A673 (cell line): ENCODE results near the gene CTXN3. TPM values are rescaled to one million over a fixed set of nuclear protein-coding genes. Genes with fewer than 3 reads are reported as not detected.

Source experiments
- BruUV-seq: library from RNA; stranded (reverse); fragments of 400-500 nt; replicated peaks from 2 replicates; lab custom pipeline; 2021; lab: Mats Ljungman, UMichigan
- CTCF ChIA-PET: fragments of 300-600 bp; sonication (Branson Sonifier 250); formaldehyde crosslinking; loops from one replicate; lab custom pipeline; 2022; ENCODE audit warnings: antibody characterized with exemption; lab: Charles Lee
- POLR2A ChIA-PET: fragments of 300-600 bp; sonication (Branson Sonifier 250); formaldehyde crosslinking; loops from one replicate; lab custom pipeline; 2022; ENCODE audit warnings: antibody characterized with exemption; ENCODE audit not compliant: low non-redundant PET; lab: Charles Lee
- DNase-seq: peaks from one replicate; pipeline ENCODE4 v3.0.0-alpha.2; 2015; ENCODE audit warnings: low spot score
- H3K27ac ChIP-seq: fragments of 200-600 bp; sonication (generic); 2 replicates; pipeline ENCODE4 v1.5.1; 2016; ENCODE audit warnings: mixed run types, low read depth, mild to moderate bottlenecking, mixed read lengths, antibody characterized with exemption, low read length; ENCODE audit not compliant: poor library complexity, severe bottlenecking
- H3K27me3 ChIP-seq: fragments of 200-600 bp; sonication (generic); replicated peaks from 2 replicates; pipeline ENCODE4 v1.6.1; 2017; ENCODE audit warnings: mixed run types, low read depth, mild to moderate bottlenecking, mixed read lengths, antibody characterized with exemption, low read length; ENCODE audit not compliant: insufficient read depth, poor library complexity
- H3K36me3 ChIP-seq: fragments of 200-600 bp; sonication (generic); 2 replicates; pipeline ENCODE4 v1.6.1; 2016; ENCODE audit warnings: mixed run types, mild to moderate bottlenecking, mixed read lengths, antibody characterized with exemption, low read length; ENCODE audit not compliant: insufficient read depth, poor library complexity, severe bottlenecking
- H3K4me1 ChIP-seq: fragments of 200-600 bp; sonication (generic); 2 replicates; pipeline ENCODE4 v1.6.1; 2017; ENCODE audit warnings: mixed run types, mild to moderate bottlenecking, mixed read lengths, antibody characterized with exemption, low read length; ENCODE audit not compliant: insufficient read depth, poor library complexity, severe bottlenecking
- H3K4me3 ChIP-seq: fragments of 200-600 bp; sonication (generic); 2 replicates; pipeline ENCODE4 v1.5.1; 2016; ENCODE audit warnings: low read depth, mixed run types, mild to moderate bottlenecking, mixed read lengths, low read length; ENCODE audit not compliant: poor library complexity, severe bottlenecking
- H3K9me3 ChIP-seq: fragments of 200-600 bp; sonication (generic); 2 replicates; pipeline ENCODE4 v1.6.1; 2016; ENCODE audit warnings: mixed run types, low read depth, mild to moderate bottlenecking, mixed read lengths, antibody characterized with exemption, low read length; ENCODE audit not compliant: poor library complexity, severe bottlenecking
- EZH2 ChIP-seq: fragments of 200-600 bp; sonication (generic); IDR thresholded peaks from 2 replicates; pipeline ENCODE4 v1.6.1; 2017; ENCODE audit warnings: borderline replicate concordance, low read depth, mild to moderate bottlenecking, mixed read lengths, antibody characterized with exemption, low read length; ENCODE audit not compliant: poor library complexity, severe bottlenecking
- intact Hi-C: fragments of 100-400 bp; cut with micrococcal nuclease; formaldehyde crosslinking; loops from one replicate; pipeline ENCODE4 v1.10.0; 2022; ENCODE audit not compliant: unreplicated experiment
- total RNA-seq: library from RNA; stranded (reverse); gene quantifications from 2 replicates; pipeline ENCODE4 v1.2.3, GENCODE V29; 2021
- TF ChIP-seq, protein P1 (sequence below): fragments of 300-800, 200-600 bp; sonication (generic); conservative IDR thresholded peaks from 2 replicates; pipeline ENCODE4 v1.5.1; 2017; ENCODE audit warnings: low read depth, mild to moderate bottlenecking, antibody characterized with exemption, low read length, moderate library complexity, mixed read lengths

CTXN3 gene
- total RNA-seq, 1 experiment from 2014 or later, result not detected

DNA sequence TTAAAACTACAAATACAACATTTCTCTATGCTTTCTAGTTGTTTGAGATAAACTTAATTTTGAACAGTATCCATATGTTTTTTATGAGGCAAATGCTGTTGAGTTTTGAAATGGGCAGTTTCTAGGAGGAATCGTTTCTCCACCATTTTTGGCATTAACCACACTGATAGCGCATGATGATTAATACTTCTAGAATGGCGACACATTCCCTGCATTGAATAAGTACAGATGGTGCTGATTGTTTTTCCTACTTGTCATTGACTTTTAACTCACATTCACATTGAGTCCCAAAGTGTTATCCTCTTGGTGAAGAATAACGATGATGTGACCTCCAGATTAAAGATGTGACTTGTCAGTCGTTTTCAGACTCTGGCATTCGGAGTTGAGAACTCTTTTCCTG lies 47.8 kb downstream of the CTXN3 start:
- Histone ChIP-seq H3K27ac (no peak overlapping the region), H3K9me3 (no peaks in the 10 kb centered on the region), H3K4me3 (no peak overlapping the region), H3K4me1 (no peaks in the 10 kb centered on the region), H3K27me3 (peaks cover 70% of the 10 kb centered on the region), H3K36me3 (no peaks in the 10 kb centered on the region)
- BruUV-seq, result no TSS peak
- intact Hi-C loops, result no loop called here
- POLR2A ChIA-PET, result no interaction called here
- TF ChIP-seq, protein P1, sequence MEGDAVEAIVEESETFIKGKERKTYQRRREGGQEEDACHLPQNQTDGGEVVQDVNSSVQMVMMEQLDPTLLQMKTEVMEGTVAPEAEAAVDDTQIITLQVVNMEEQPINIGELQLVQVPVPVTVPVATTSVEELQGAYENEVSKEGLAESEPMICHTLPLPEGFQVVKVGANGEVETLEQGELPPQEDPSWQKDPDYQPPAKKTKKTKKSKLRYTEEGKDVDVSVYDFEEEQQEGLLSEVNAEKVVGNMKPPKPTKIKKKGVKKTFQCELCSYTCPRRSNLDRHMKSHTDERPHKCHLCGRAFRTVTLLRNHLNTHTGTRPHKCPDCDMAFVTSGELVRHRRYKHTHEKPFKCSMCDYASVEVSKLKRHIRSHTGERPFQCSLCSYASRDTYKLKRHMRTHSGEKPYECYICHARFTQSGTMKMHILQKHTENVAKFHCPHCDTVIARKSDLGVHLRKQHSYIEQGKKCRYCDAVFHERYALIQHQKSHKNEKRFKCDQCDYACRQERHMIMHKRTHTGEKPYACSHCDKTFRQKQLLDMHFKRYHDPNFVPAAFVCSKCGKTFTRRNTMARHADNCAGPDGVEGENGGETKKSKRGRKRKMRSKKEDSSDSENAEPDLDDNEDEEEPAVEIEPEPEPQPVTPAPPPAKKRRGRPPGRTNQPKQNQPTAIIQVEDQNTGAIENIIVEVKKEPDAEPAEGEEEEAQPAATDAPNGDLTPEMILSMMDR, result no peak
- CTCF ChIA-PET, result no interaction called here
- no peak for DNase-seq

DNA sequence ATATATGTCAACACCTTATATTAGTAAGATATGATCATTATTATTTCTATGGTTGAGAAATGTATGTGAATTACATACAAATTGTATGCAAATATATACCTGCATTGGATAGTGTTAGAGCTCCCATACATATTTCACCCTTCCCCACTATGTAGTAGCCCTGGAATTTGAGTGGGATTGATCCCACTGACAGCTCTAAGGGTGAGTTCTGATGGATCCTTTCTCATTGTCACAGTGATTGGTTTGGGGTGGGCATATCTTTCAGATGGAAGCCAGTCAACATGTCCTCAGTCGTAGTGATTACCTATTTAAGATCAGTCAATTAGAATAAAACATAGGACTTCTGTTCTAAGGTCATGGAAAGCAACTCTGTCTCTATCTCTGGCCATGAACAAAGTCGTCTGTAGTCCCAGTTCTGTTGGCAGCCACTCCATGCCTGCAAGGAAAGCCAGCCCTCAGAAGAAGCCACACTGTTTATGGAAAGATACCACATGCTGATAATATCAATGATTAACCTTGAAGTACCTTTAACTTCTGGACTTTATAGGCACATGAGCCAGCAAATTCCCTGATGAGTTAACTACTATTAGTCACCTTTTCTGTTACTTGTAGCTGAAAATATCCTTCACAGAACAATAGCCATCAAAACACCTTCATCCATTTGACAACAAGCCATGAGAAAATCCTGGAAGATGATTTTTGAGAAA lies 49.2 kb downstream of the CTXN3 start:
- no peak for DNase-seq
- TF ChIP-seq, protein P1, result no peak
- no peak for TF ChIP-seq EZH2
- Histone ChIP-seq H3K4me1 (no peaks in the 10 kb centered on the region), H3K27me3 (peaks cover 74% of the 10 kb centered on the region), H3K4me3 (no peak overlapping the region), H3K9me3 (no peaks in the 10 kb centered on the region), H3K36me3 (no peaks in the 10 kb centered on the region), H3K27ac (no peak overlapping the region)
- BruUV-seq, result no TSS peak
- ChIA-PET CTCF (no interaction called here), POLR2A (no interaction called here)
- intact Hi-C loops, result no loop called here

DNA sequence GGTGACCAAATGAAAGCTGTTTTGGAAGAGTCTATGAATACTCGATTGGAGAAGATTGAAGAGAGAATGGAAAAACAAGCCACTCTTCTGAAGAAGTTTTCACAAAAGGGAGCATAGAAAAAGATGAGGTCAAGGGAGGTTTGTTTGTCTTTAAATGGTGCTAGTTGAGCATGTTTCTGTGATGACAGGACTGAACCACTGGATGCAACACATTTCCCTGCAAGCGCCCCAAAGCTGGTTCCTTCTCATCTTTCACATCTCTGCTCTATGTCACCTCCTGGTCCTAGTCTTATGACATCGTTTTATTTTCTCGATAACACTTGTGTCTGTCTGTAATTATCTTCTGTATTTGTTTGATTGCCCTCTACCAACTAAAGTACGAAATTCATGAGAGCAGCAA lies 50.5 kb downstream of the CTXN3 start:
- POLR2A ChIA-PET, result no interaction called here
- DNase-seq, result no peak
- H3K4me3 ChIP-seq, result no peak overlapping the region
- H3K36me3 ChIP-seq, result no peaks in the 10 kb centered on the region
- H3K9me3 ChIP-seq, result no peaks in the 10 kb centered on the region
- H3K27me3 ChIP-seq, result peaks cover 64% of the 10 kb centered on the region
- no peaks in the 10 kb centered on the region for H3K4me1 ChIP-seq
- TF ChIP-seq, protein P1, result no peak
- TF ChIP-seq EZH2, result no peak
- H3K27ac ChIP-seq, result no peak overlapping the region
- CTCF ChIA-PET, result no interaction called here
- intact Hi-C loops, result no loop called here
- no TSS peak for BruUV-seq
